Neural cell (in vitro differentiated cells): ENCODE data around the gene TLE7. TPM values are rescaled to one million over a fixed set of nuclear protein-coding genes. Genes with fewer than 3 reads are reported as not detected.

Experiments
- H2AFZ ChIP-seq: fragments of 200-600, 300-800 bp; sonication (generic), shearing (Covaris generic); 2 replicates; pipeline ENCODE4 v1.6.0; 2014; ENCODE audit warnings: low read depth, mild to moderate bottlenecking, antibody characterized with exemption, low read length, moderate library complexity
- H3F3A ChIP-seq: fragments of 200-600 bp; shearing (Covaris generic); 2 replicates; pipeline ENCODE4 v1.6.1; 2016; ENCODE audit warnings: mild to moderate bottlenecking, moderate library complexity, mixed read lengths, antibody characterized with exemption, low read length; ENCODE audit not compliant: insufficient read depth, poor library complexity, severe bottlenecking
- H3K27ac ChIP-seq: fragments of 200-600, 300-800 bp; sonication (generic), shearing (Covaris generic); 2 replicates; pipeline ENCODE4 v1.5.1; 2014; ENCODE audit warnings: mild to moderate bottlenecking, low read length, moderate library complexity
- H3K27me3 ChIP-seq: fragments of 300-800, 200-600 bp; sonication (generic), shearing (Covaris generic); 2 replicates; pipeline ENCODE4 v1.6.0; 2014; ENCODE audit warnings: mild to moderate bottlenecking, low read depth, low read length, moderate library complexity; ENCODE audit not compliant: insufficient read depth
- H3K36me3 ChIP-seq: fragments of 300-800, 200-600 bp; sonication (generic), shearing (Covaris generic); 2 replicates; pipeline ENCODE4 v1.5.1; 2014; ENCODE audit warnings: mild to moderate bottlenecking, antibody characterized with exemption, low read length, moderate library complexity; ENCODE audit not compliant: insufficient read depth
- H3K4me2 ChIP-seq: fragments of 300-800, 200-600 bp; sonication (generic), shearing (Covaris generic); 2 replicates; pipeline ENCODE4 v1.6.0; 2014; ENCODE audit warnings: mild to moderate bottlenecking, low read length
- H3K4me3 ChIP-seq: fragments of 300-800, 200-600 bp; sonication (generic), shearing (Covaris generic); 2 replicates; pipeline ENCODE4 v1.5.1; 2014; ENCODE audit warnings: mild to moderate bottlenecking, low read length, moderate library complexity
- H3K79me2 ChIP-seq: fragments of 200-600 bp; shearing (Covaris generic); replicated peaks from 2 replicates; pipeline ENCODE4 v1.6.0; 2014; ENCODE audit warnings: mild to moderate bottlenecking, low read length, moderate library complexity; ENCODE audit not compliant: insufficient read depth
- H3K9ac ChIP-seq: fragments of 300-800, 200-600 bp; sonication (generic), shearing (Covaris generic); 2 replicates; pipeline ENCODE4 v1.6.1; 2016; ENCODE audit warnings: mild to moderate bottlenecking, low read length, mixed read lengths
- H3K9me2 ChIP-seq: fragments of 200-600 bp; shearing (Covaris generic); 2 replicates; pipeline ENCODE4 v1.6.1; 2016; ENCODE audit warnings: mild to moderate bottlenecking, low read length, mixed read lengths; ENCODE audit not compliant: insufficient read depth
- H3K9me3 ChIP-seq: fragments of 200-600, 300-800 bp; sonication (generic), shearing (Covaris generic); 2 replicates; pipeline ENCODE4 v1.6.1; 2016; ENCODE audit warnings: mild to moderate bottlenecking, mixed run types, low read length, moderate library complexity, mixed read lengths
- H4K20me1 ChIP-seq: fragments of 200-600 bp; shearing (Covaris generic); 2 replicates; pipeline ENCODE4 v1.6.1; 2016; ENCODE audit warnings: mild to moderate bottlenecking, mixed run types; ENCODE audit not compliant: insufficient read depth
- CTCF ChIP-seq: fragments of 450-650 bp; IDR thresholded peaks from 2 replicates; pipeline ENCODE4 v1.5.1; 2014; ENCODE audit warnings: antibody characterized with exemption, mild to moderate bottlenecking, moderate library complexity; ENCODE audit not compliant: poor library complexity, severe bottlenecking
- EP300 ChIP-seq: fragments of 450-650 bp; conservative IDR thresholded peaks from 2 replicates; pipeline ENCODE4 v1.6.1; 2014; ENCODE audit warnings: antibody characterized with exemption, mild to moderate bottlenecking, moderate library complexity; ENCODE audit not compliant: poor library complexity, severe bottlenecking
- EZH2 ChIP-seq: fragments of 200-600, 300-800 bp; shearing (Covaris generic), sonication (generic); IDR thresholded peaks from 2 replicates; pipeline ENCODE4 v1.6.1; 2014; ENCODE audit warnings: antibody characterized with exemption, low read length, borderline replicate concordance, mild to moderate bottlenecking; ENCODE audit not compliant: insufficient read depth, poor library complexity, severe bottlenecking
- MXI1 ChIP-seq: fragments of 450-650 bp; conservative IDR thresholded peaks from 2 replicates; pipeline ENCODE4 v1.6.1; 2014; ENCODE audit warnings: antibody characterized with exemption, mild to moderate bottlenecking; ENCODE audit not compliant: poor library complexity, severe bottlenecking
- POLR2AphosphoS5 ChIP-seq: IDR thresholded peaks from 2 replicates; pipeline ENCODE4 v1.6.1; 2012
- RAD21 ChIP-seq: fragments of 450-650 bp; conservative IDR thresholded peaks from 2 replicates; pipeline ENCODE4 v1.6.1; 2014; ENCODE audit warnings: antibody characterized with exemption, mild to moderate bottlenecking, moderate library complexity
- REST ChIP-seq: IDR thresholded peaks from 2 replicates; pipeline ENCODE4 v1.6.1; 2012; ENCODE audit warnings: borderline replicate concordance
- SMC3 ChIP-seq: fragments of 450-650 bp; conservative IDR thresholded peaks from 2 replicates; pipeline ENCODE4 v1.6.1; 2014; ENCODE audit warnings: antibody characterized with exemption, mild to moderate bottlenecking, moderate library complexity; ENCODE audit not compliant: poor library complexity
- TAF1 ChIP-seq: IDR thresholded peaks from 2 replicates; pipeline ENCODE4 v1.6.1; 2012; ENCODE audit warnings: low read depth
- polyA plus RNA-seq: library from polyadenylated mRNA; depleted of rRNA; stranded (reverse); fragments of >200 nt; gene quantifications from 2 replicates; pipeline ENCODE4 v1.2.3, GENCODE V29; 2014

Gene TLE7
- polyA plus RNA-seq, 1 donor from 2014 or later: not detected

GRCh38 chr16:71423865-71424264, 18.0 kb downstream of the TLE7 start:
- Histone ChIP-seq H3K4me3 (no peak overlapping the region), H3K36me3 (no peaks in the 10 kb centered on the region), H3K9me3 (no peaks in the 10 kb centered on the region), H3K4me2 (no peak overlapping the region), H3K9ac (no peak overlapping the region), H3K9me2 (no peaks in the 10 kb centered on the region), H2AFZ (no peak overlapping the region), H4K20me1 (no peaks in the 10 kb centered on the region), H3F3A (no peaks in the 10 kb centered on the region), H3K27me3 (peaks cover 25% of the 10 kb centered on the region), H3K27ac (no peak overlapping the region), H3K79me2 (no peaks in the 10 kb centered on the region)
- no peak for TF ChIP-seq TAF1
- TF ChIP-seq MXI1: no peak
- no peak for TF ChIP-seq RAD21
- TF ChIP-seq POLR2AphosphoS5: no peak
- no peak for TF ChIP-seq SMC3
- no peak for TF ChIP-seq EP300
- TF ChIP-seq CTCF: no peak
- TF ChIP-seq EZH2: no peak
- no peak for TF ChIP-seq REST

- TF ChIP-seq EP300 (no peak), MXI1 (no peak), RAD21 (no peak), TAF1 (no peak)
- no peak overlapping the region for H3K4me2 ChIP-seq
Measured at GRCh38 chr16:71423016-71423415, 18.8 kb downstream of the TLE7 start.

GRCh38 chr16:71421911-71422310, 19.9 kb downstream of the TLE7 start:
- Histone ChIP-seq H3K9me2 (no peaks in the 10 kb centered on the region), H3K27me3 (peaks cover 25% of the 10 kb centered on the region), H4K20me1 (no peaks in the 10 kb centered on the region), H3K9me3 (no peaks in the 10 kb centered on the region), H3K36me3 (no peaks in the 10 kb centered on the region), H2AFZ (no peak overlapping the region), H3K4me2 (no peak overlapping the region), H3K79me2 (no peaks in the 10 kb centered on the region), H3K9ac (no peak overlapping the region), H3F3A (no peaks in the 10 kb centered on the region), H3K27ac (no peak overlapping the region), H3K4me3 (no peak overlapping the region)
- TF ChIP-seq SMC3: no peak
- no peak for TF ChIP-seq MXI1
- TF ChIP-seq EZH2: no peak
- TF ChIP-seq RAD21: no peak
- no peak for TF ChIP-seq REST
- no peak for TF ChIP-seq CTCF
- TF ChIP-seq TAF1: no peak
- TF ChIP-seq EP300: no peak
- no peak for TF ChIP-seq POLR2AphosphoS5

More at GRCh38 chr16:71423016-71423415, 18.8 kb downstream of the TLE7 start:
- Histone ChIP-seq H3K9me3 (no peaks in the 10 kb centered on the region), H3F3A (no peaks in the 10 kb centered on the region), H3K27ac (no peak overlapping the region), H4K20me1 (no peaks in the 10 kb centered on the region), H3K9ac (no peak overlapping the region), H2AFZ (no peak overlapping the region), H3K79me2 (no peaks in the 10 kb centered on the region), H3K9me2 (no peaks in the 10 kb centered on the region), H3K36me3 (no peaks in the 10 kb centered on the region), H3K27me3 (peaks cover 25% of the 10 kb centered on the region), H3K4me3 (no peak overlapping the region)
